T-helper 2 cell treated with Interferon-gamma antibody and Interleukin-4, amounts not matched to agents 100 ng/mL and 5 ng/mL, for 36 hours (primary cell): ENCODE results near the gene CPEB4. TPM values are rescaled to one million over a fixed set of nuclear protein-coding genes. Genes with fewer than 3 reads are reported as not detected.

ENCODE experiments used
- intact Hi-C: fragments of 100-400 bp; cut with micrococcal nuclease; formaldehyde crosslinking; loops from one replicate; pipeline ENCODE4 v1.15.1; 2023
- total RNA-seq: library from RNA; stranded (reverse); gene quantifications from 2 replicates; pipeline ENCODE4 v1.2.3, GENCODE V29; 2022

The CPEB4 gene
- total RNA-seq, 1 donor from 2014 or later = 14.7 TPM

GRCh38 chr5:173884402-173885053 is 3.6 kb upstream of the CPEB4 start:
- intact Hi-C loops = loop anchor here (2.0 to 10.0 kb wide), 4 partner anchors 64 to 902 kb away; partner anchors contain the start of genes ATP6V0E1 and BNIP1

- intact Hi-C loops = loop anchor here (2.0 to 10.0 kb wide), 4 partner anchors 64 to 903 kb away; partner anchors contain the start of genes ATP6V0E1 and BNIP1
These were observed 3.1 kb upstream of the CPEB4 start for GRCh38 chr5:173885054-173885443.

GRCh38 chr5:173885475-173886010 is 2.6 kb upstream of the CPEB4 start:
- intact Hi-C loops = loop anchor here (2.0 to 10.0 kb wide), 4 partner anchors 65 to 903 kb away; partner anchors contain the start of genes ATP6V0E1 and BNIP1

GRCh38 chr5:173886150-173886549 is 2.0 kb upstream of the CPEB4 start:
- intact Hi-C loops = loop anchor here (5.0 to 10.0 kb wide), 2 partner anchors 741 to 904 kb away; partner anchors contain the start of genes ATP6V0E1 and BNIP1

- intact Hi-C loops = loop anchor here (1.0 to 10.0 kb wide), 6 partner anchors 30 to 930 kb away; partner anchors contain the start of genes ATP6V0E1, BNIP1, BOD1 and CREBRF
These were observed 453 bp downstream of the CPEB4 start for GRCh38 chr5:173888473-173889131.

GRCh38 chr5:173890195-173890991 is 2.2 kb downstream of the CPEB4 start:
- intact Hi-C loops = no loop called here

GRCh38 chr5:173891308-173892116 is 3.4 kb downstream of the CPEB4 start:
- intact Hi-C loops = no loop called here

- intact Hi-C loops = no loop called here
These were observed 5.0 kb downstream of the CPEB4 start for GRCh38 chr5:173893192-173893561.

GRCh38 chr5:173895401-173896165 is 7.4 kb downstream of the CPEB4 start:
- intact Hi-C loops = no loop called here

GRCh38 chr5:173896631-173897030 is 8.5 kb downstream of the CPEB4 start:
- intact Hi-C loops = no loop called here

- intact Hi-C loops = no loop called here
These were observed 13.6 kb downstream of the CPEB4 start for GRCh38 chr5:173901705-173902104.

- intact Hi-C loops = no loop called here
These were observed 14.2 kb downstream of the CPEB4 start for GRCh38 chr5:173902334-173902733.

GRCh38 chr5:173902743-173903142 is 14.6 kb downstream of the CPEB4 start:
- intact Hi-C loops = no loop called here

GRCh38 chr5:173903396-173904140 is 15.4 kb downstream of the CPEB4 start:
- intact Hi-C loops = no loop called here

- intact Hi-C loops = no loop called here
These were observed 16.0 kb downstream of the CPEB4 start for GRCh38 chr5:173904151-173904550.

- intact Hi-C loops = no loop called here
These were observed 19.1 kb downstream of the CPEB4 start for GRCh38 chr5:173907284-173907683.

GRCh38 chr5:173907686-173908371 is 19.7 kb downstream of the CPEB4 start:
- intact Hi-C loops = no loop called here

GRCh38 chr5:173909199-173909598 is 21.1 kb downstream of the CPEB4 start:
- intact Hi-C loops = no loop called here

GRCh38 chr5:173910215-173910614 is 22.1 kb downstream of the CPEB4 start:
- intact Hi-C loops = no loop called here
